ENCODE measurements around the gene FICD.

FICD gene

GRCh38 chr12:108518101-108518715, 3.1 kb downstream of the FICD start:
- DNase-seq (ENCODE audit: extremely low spot score): no peak
- CTCF ChIA-PET: no interaction called here
- POLR2A ChIA-PET: no interaction called here
- TF ChIP-seq BHLHE40 (IDR thresholded peaks at IDR 0.05; ENCODE audit: borderline replicate concordance) (no peak), SP1 (IDR thresholded peaks at IDR 0.05) (no peak), FOXM1 (IDR thresholded peaks at IDR 0.05; ENCODE audit: borderline replicate concordance) (no peak), L3MBTL2 (conservative IDR thresholded peaks at IDR 0.05) (no peak), LEF1 (IDR thresholded peaks at IDR 0.05; ENCODE audit: borderline replicate concordance) (no peak), ELF4 (IDR thresholded peaks at IDR 0.05) (no peak), FOXA1 (IDR thresholded peaks at IDR 0.05) (no peak), CTBP1 (IDR thresholded peaks at IDR 0.05; ENCODE audit: borderline replicate concordance) (no peak), NFRKB (IDR thresholded peaks at IDR 0.05) (no peak), ZNF384 (IDR thresholded peaks at IDR 0.05) (no peak), PKNOX1 (IDR thresholded peaks at IDR 0.05) (no peak), ARNT (IDR thresholded peaks at IDR 0.05) (no peak), SUZ12 (IDR thresholded peaks at IDR 0.05) (no peak), TARDBP (IDR thresholded peaks at IDR 0.05) (no peak), HDGF (IDR thresholded peaks at IDR 0.05; ENCODE audit: borderline replicate concordance) (no peak), FOXK2 (IDR thresholded peaks at IDR 0.05) (no peak)

GRCh38 chr12:108518716-108519496, 3.8 kb downstream of the FICD start:
- ChIA-PET CTCF (no interaction called here), POLR2A (no interaction called here)
- TF ChIP-seq ZNF384 (IDR thresholded peaks at IDR 0.05): no peak
- TF ChIP-seq LEF1 (IDR thresholded peaks at IDR 0.05; ENCODE audit: borderline replicate concordance): no peak
- DNase-seq (ENCODE audit: extremely low spot score): no peak

- no peak for TF ChIP-seq ELF4 (IDR thresholded peaks at IDR 0.05)
- TF ChIP-seq FOXK2 (IDR thresholded peaks at IDR 0.05): no peak
- TF ChIP-seq NFRKB (IDR thresholded peaks at IDR 0.05): no peak
- no peak for TF ChIP-seq HDGF (IDR thresholded peaks at IDR 0.05; ENCODE audit: borderline replicate concordance)
- no peak for TF ChIP-seq LEF1 (IDR thresholded peaks at IDR 0.05; ENCODE audit: borderline replicate concordance)
- TF ChIP-seq L3MBTL2 (conservative IDR thresholded peaks at IDR 0.05): no peak
- no peak for TF ChIP-seq FOXM1 (IDR thresholded peaks at IDR 0.05; ENCODE audit: borderline replicate concordance)
- TF ChIP-seq SP1 (IDR thresholded peaks at IDR 0.05): no peak
- no peak for TF ChIP-seq CTBP1 (IDR thresholded peaks at IDR 0.05; ENCODE audit: borderline replicate concordance)
- TF ChIP-seq FOXA1 (IDR thresholded peaks at IDR 0.05): no peak
- no peak for TF ChIP-seq TARDBP (IDR thresholded peaks at IDR 0.05)
- TF ChIP-seq PKNOX1 (IDR thresholded peaks at IDR 0.05): no peak
- no peak for TF ChIP-seq ZNF384 (IDR thresholded peaks at IDR 0.05)
- no peak for TF ChIP-seq ARNT (IDR thresholded peaks at IDR 0.05)
- TF ChIP-seq BHLHE40 (IDR thresholded peaks at IDR 0.05; ENCODE audit: borderline replicate concordance): no peak
- TF ChIP-seq SUZ12 (IDR thresholded peaks at IDR 0.05): no peak
- ChIA-PET CTCF (interaction anchor here (0.7 kb wide), 1 partner anchor 99 kb away, joined by 7 read pairs; no protein-coding TSS in a partner anchor), POLR2A (no interaction called here)
- DNase-seq (ENCODE audit: extremely low spot score): no peak
Measured at GRCh38 chr12:108519558-108519957, 4.5 kb downstream of the FICD start.

- POLR2A ChIA-PET: no interaction called here
- CTCF ChIA-PET: no interaction called here
- no peak for TF ChIP-seq PKNOX1 (IDR thresholded peaks at IDR 0.05)
- no peak for TF ChIP-seq CTBP1 (IDR thresholded peaks at IDR 0.05; ENCODE audit: borderline replicate concordance)
- TF ChIP-seq TARDBP (IDR thresholded peaks at IDR 0.05): no peak
- no peak for TF ChIP-seq ARNT (IDR thresholded peaks at IDR 0.05)
- no peak for TF ChIP-seq BHLHE40 (IDR thresholded peaks at IDR 0.05; ENCODE audit: borderline replicate concordance)
- TF ChIP-seq SP1 (IDR thresholded peaks at IDR 0.05): no peak
- no peak for TF ChIP-seq SUZ12 (IDR thresholded peaks at IDR 0.05)
- no peak for TF ChIP-seq LEF1 (IDR thresholded peaks at IDR 0.05; ENCODE audit: borderline replicate concordance)
- no peak for TF ChIP-seq FOXM1 (IDR thresholded peaks at IDR 0.05; ENCODE audit: borderline replicate concordance)
- no peak for TF ChIP-seq FOXK2 (IDR thresholded peaks at IDR 0.05)
- TF ChIP-seq FOXA1 (IDR thresholded peaks at IDR 0.05): no peak
- TF ChIP-seq NFRKB (IDR thresholded peaks at IDR 0.05): no peak
- TF ChIP-seq L3MBTL2 (conservative IDR thresholded peaks at IDR 0.05): no peak
- TF ChIP-seq ELF4 (IDR thresholded peaks at IDR 0.05): no peak
- no peak for DNase-seq (ENCODE audit: extremely low spot score)
Measured at GRCh38 chr12:108523365-108523764, 8.3 kb downstream of the FICD start.

GRCh38 chr12:108525681-108526080, 10.6 kb downstream of the FICD start:
- no peak for DNase-seq (ENCODE audit: extremely low spot score)
- ChIA-PET CTCF (no interaction called here), POLR2A (no interaction called here)
- TF ChIP-seq ELF4 (IDR thresholded peaks at IDR 0.05) (no peak), PKNOX1 (IDR thresholded peaks at IDR 0.05) (no peak), SP1 (IDR thresholded peaks at IDR 0.05) (no peak)
